ENCODE measurements around the gene APELA. TPM values are rescaled to one million over a fixed set of nuclear protein-coding genes. Genes with fewer than 3 reads are reported as not detected.

Gene APELA
- total RNA-seq, 1 experiment from 2014 or later, result not detected

DNA sequence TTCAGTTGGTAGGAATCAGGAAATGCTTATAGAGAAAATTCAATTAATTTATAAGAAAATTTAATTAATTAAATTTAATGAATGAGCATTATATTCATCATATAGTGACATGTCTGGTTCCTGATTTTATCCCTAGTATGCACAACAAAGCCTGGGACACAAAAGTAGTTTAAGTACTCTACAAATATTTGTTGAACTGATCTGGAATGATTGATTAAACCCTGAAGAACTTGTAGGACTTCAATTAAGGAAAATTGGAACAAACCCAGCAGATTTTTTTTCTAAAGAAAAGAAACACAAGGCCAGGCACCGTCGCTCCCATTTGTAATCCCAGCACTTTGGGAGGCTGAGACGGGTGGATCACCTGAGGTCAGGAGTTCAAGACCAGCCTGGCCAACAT lies 4.5 kb upstream of the APELA start:
- BruUV-seq (replicated peaks), result no TSS peak
- Mint-ChIP-seq H3K4me1 (ENCODE audit: insufficient read depth, unreplicated experiment) (no peaks in the 10 kb centered on the region), H3K27me3 (ENCODE audit: insufficient read depth, unreplicated experiment) (no peaks in the 10 kb centered on the region), H3K36me3 (ENCODE audit: insufficient read depth, unreplicated experiment) (no peaks in the 10 kb centered on the region), H3K9me3 (ENCODE audit: unreplicated experiment) (no peaks in the 10 kb centered on the region), H3K4me3 (ENCODE audit: unreplicated experiment) (no peak overlapping the region), H3K27ac (ENCODE audit: low read depth, unreplicated experiment) (no peak overlapping the region)
- no peak for DNase-seq (ENCODE audit: unreplicated experiment)
- intact Hi-C loops (cut with micrococcal nuclease), result no loop called here
- ChIA-PET CTCF (no interaction called here), POLR2A (no interaction called here)
- no peak for TF ChIP-seq CTCF (IDR thresholded peaks at IDR 0.05; ENCODE audit: unreplicated experiment)

- no peak for DNase-seq (ENCODE audit: unreplicated experiment)
- Mint-ChIP-seq H3K27me3 (ENCODE audit: insufficient read depth, unreplicated experiment) (no peaks in the 10 kb centered on the region), H3K4me1 (ENCODE audit: insufficient read depth, unreplicated experiment) (no peaks in the 10 kb centered on the region), H3K36me3 (ENCODE audit: insufficient read depth, unreplicated experiment) (no peaks in the 10 kb centered on the region), H3K9me3 (ENCODE audit: unreplicated experiment) (no peaks in the 10 kb centered on the region), H3K4me3 (ENCODE audit: unreplicated experiment) (no peak overlapping the region), H3K27ac (ENCODE audit: low read depth, unreplicated experiment) (no peak overlapping the region)
- intact Hi-C loops (cut with micrococcal nuclease), result no loop called here
- CTCF ChIA-PET, result no interaction called here
- BruUV-seq (replicated peaks), result no TSS peak
- POLR2A ChIA-PET, result no interaction called here
- no peak for TF ChIP-seq CTCF (IDR thresholded peaks at IDR 0.05; ENCODE audit: unreplicated experiment)
Observed at GRCh38 chr4:164874789-164875188, 2.2 kb upstream of the APELA start.

- POLR2A ChIA-PET, result interaction anchor here (0.6 to 0.7 kb wide), 2 partner anchors 25 to 1812 kb away, joined by 3 read pairs; no protein-coding TSS in a partner anchor
- intact Hi-C loops (cut with micrococcal nuclease), result no loop called here
- no peaks in the 10 kb centered on the region for H3K9me3 Mint-ChIP-seq (ENCODE audit: unreplicated experiment)
- no peaks in the 10 kb centered on the region for H3K36me3 Mint-ChIP-seq (ENCODE audit: insufficient read depth, unreplicated experiment)
- no peak overlapping the region for H3K4me3 Mint-ChIP-seq (ENCODE audit: unreplicated experiment)
- CTCF ChIA-PET, result interaction anchor here (0.6 kb wide), 1 partner anchor 38 kb away, joined by 4 read pairs; no protein-coding TSS in a partner anchor
- H3K27ac Mint-ChIP-seq (ENCODE audit: low read depth, unreplicated experiment), result no peak overlapping the region
- H3K27me3 Mint-ChIP-seq (ENCODE audit: insufficient read depth, unreplicated experiment), result no peaks in the 10 kb centered on the region
- TF ChIP-seq CTCF (IDR thresholded peaks at IDR 0.05; ENCODE audit: unreplicated experiment), result no peak
- BruUV-seq (replicated peaks), result no TSS peak
- no peaks in the 10 kb centered on the region for H3K4me1 Mint-ChIP-seq (ENCODE audit: insufficient read depth, unreplicated experiment)
- no peak for DNase-seq (ENCODE audit: unreplicated experiment)
Observed at GRCh38 chr4:164880489-164881262, 3.7 kb downstream of the APELA start.

GRCh38 chr4:164888096-164888715 lies 11.2 kb downstream of the APELA start:
- Mint-ChIP-seq H3K27ac (ENCODE audit: low read depth, unreplicated experiment) (no peak overlapping the region), H3K36me3 (ENCODE audit: insufficient read depth, unreplicated experiment) (no peaks in the 10 kb centered on the region), H3K4me3 (ENCODE audit: unreplicated experiment) (no peak overlapping the region), H3K4me1 (ENCODE audit: insufficient read depth, unreplicated experiment) (no peaks in the 10 kb centered on the region), H3K9me3 (ENCODE audit: unreplicated experiment) (no peaks in the 10 kb centered on the region), H3K27me3 (ENCODE audit: insufficient read depth, unreplicated experiment) (no peaks in the 10 kb centered on the region)
- BruUV-seq (replicated peaks), result no TSS peak
- DNase-seq (ENCODE audit: unreplicated experiment), result no peak
- ChIA-PET POLR2A (no interaction called here), CTCF (interaction anchor here (0.6 to 0.9 kb wide), 2 partner anchors 12 to 49 kb away, joined by 3 read pairs; no protein-coding TSS in a partner anchor)
- TF ChIP-seq CTCF (IDR thresholded peaks at IDR 0.05; ENCODE audit: unreplicated experiment), result no peak
- intact Hi-C loops (cut with micrococcal nuclease), result no loop called here
